Sigmoid colon (tissue), 7 donors: Measurements from ENCODE around the gene NFX1. TPM values are rescaled to one million over a fixed set of nuclear protein-coding genes. Genes with fewer than 3 reads are reported as not detected.
A peak's percentile ranks its signal among the peaks of the same experiment; 100 is the strongest.

Experiments used
- DNase-seq: peaks from one replicate; pipeline ENCODE4 v3.0.0-alpha.2; 2019
- H3K27ac ChIP-seq, 4 donors: fragments of 200-600 bp; sonication (generic); one replicate each; pipeline ENCODE4 v1.5.1; 2016 to 2019; ENCODE audit warnings: mild to moderate bottlenecking in 1 of 4
- H3K27me3 ChIP-seq, 3 donors: fragments of 200-600 bp; sonication (generic); one replicate each; pipeline ENCODE4 v1.5.1; 2019; ENCODE audit warnings: mild to moderate bottlenecking in 1 of 3
- H3K36me3 ChIP-seq, 4 donors: fragments of 200-600 bp; sonication (generic); one replicate each; pipeline ENCODE4 v1.5.1; 2016 to 2019
- H3K4me1 ChIP-seq, 4 donors: fragments of 200-600 bp; sonication (generic); one replicate each; pipeline ENCODE4 v1.5.1; 2017 to 2019
- H3K4me3 ChIP-seq, 4 donors: fragments of 200-600 bp; sonication (generic); one replicate each; pipeline ENCODE4 v1.5.1; 2017 to 2019; ENCODE audit warnings: mild to moderate bottlenecking in 2 of 4, moderate library complexity in 1 of 4
- H3K9me3 ChIP-seq, 4 donors: fragments of 200-600 bp in 3 of 4; sonication (generic) in 3 of 4; one replicate each; pipeline versions ENCODE4 v1.5.1 to v1.6.1; 2013 to 2019
- EP300 ChIP-seq, 4 donors: sonication (generic); formaldehyde crosslinking; IDR thresholded peaks; one replicate each; pipeline ENCODE4 v1.6.1; 2017; ENCODE audit warnings: antibody characterized with exemption in 4 of 4
- POLR2A ChIP-seq, 2 donors: fragments of 450-650 bp; IDR thresholded peaks; one replicate each; pipeline ENCODE4 v1.6.1; 2016; ENCODE audit warnings: antibody characterized with exemption in 2 of 2, mild to moderate bottlenecking in 2 of 2, moderate library complexity in 2 of 2
- POLR2AphosphoS5 ChIP-seq, 4 donors: sonication (generic); formaldehyde crosslinking; IDR thresholded peaks; one replicate each; pipeline ENCODE4 v1.6.1; 2017; ENCODE audit warnings: antibody characterized with exemption in 4 of 4
- WGBS, 2 donors: extraction: QIAGEN DNeasy Blood & Tissue Kit; methylation state at CpG; one replicate each; pipeline ENCODE4 v1.1.7; 2013; 5-methylcytosine and 5-hydroxymethylcytosine counted together
- intact Hi-C: fragments of 100-400 bp; cut with DNase I; formaldehyde crosslinking; loops from one replicate; pipeline ENCODE4 v1.15.1; 2023
- polyA plus RNA-seq, 3 donors: library from polyadenylated mRNA; stranded (reverse); fragments of 200-250 nt; gene quantifications; one replicate each; pipeline ENCODE4 v1.2.3, GENCODE V29; 2013
- total RNA-seq, 4 donors: library from RNA; depleted of rRNA; stranded (reverse); fragments of >200 nt; gene quantifications; one replicate each; pipeline ENCODE4 v1.1.0, GENCODE V29; 2016
- TF ChIP-seq, protein P1 (sequence below), 4 experiments: fragments of 450-650 bp in 3 of 4; fragments of 200-600 bp in 1 of 4; IDR thresholded peaks; one replicate each; pipeline ENCODE4 v1.5.1; 2016 to 2019; ENCODE audit warnings: antibody characterized with exemption in 4 of 4, mild to moderate bottlenecking in 3 of 4, moderate library complexity in 2 of 4
- donor health status: healthy with polysubstance abuse.
- donor health status: Bipolar disorder and iron deficiency.
- donor health status: healthy.

Gene NFX1
- total RNA-seq: 10 to 100 TPM; 34.3 to 40.7 (median 38.6) TPM
- 10 to 100 TPM; 15.7 to 18.6 (median 17.7) TPM for polyA plus RNA-seq

DNA sequence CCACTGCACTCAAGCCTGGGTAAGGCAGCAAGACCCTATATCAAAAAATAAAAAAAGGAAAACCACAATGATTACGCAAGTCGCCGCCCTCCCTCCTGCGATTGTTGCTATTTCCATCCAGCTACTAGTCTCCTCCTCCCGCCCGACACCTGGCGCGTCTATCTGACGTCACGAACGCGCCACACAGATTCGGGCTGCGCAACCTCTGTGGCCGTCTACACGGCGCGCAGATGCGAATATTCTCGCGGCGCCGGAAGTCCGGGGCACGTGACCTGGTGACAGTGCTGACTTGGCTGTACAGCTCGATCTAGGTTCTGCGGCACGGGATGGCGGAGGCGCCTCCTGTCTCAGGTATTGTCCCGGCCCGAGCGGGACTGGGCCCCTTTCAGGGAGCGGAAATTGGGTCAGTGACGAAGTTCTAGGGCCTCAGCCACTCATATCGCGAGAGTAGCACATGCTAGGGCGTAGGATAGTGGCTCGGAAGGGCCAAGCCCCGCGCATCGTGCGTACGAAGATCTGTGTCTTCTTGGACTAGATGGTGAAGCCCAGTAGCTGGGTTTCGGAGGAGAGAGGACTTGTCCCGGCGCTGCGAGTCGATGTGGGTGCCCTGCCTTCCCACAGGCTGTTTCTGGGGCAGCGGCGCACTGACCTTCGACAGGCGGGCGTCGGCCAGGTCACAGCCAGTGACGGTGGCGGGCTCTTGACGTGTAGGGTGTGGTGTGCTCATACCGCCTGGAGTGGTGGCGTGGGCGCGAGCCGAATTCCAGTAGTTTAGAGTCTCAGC is at the start of gene NFX1:
Gene NFX1 (plus strand): TSS at position 270 of the 784 bp plus-strand sequence. CDS start 57 bp downstream, at position 327.
- DNase-seq: peak; percentile 99
- Histone ChIP-seq H3K4me3 (peak within 1 kb of the TSS; percentile 64 to 94 (median 78)), H3K9me3 (no peaks in the 10 kb centered on the region), H3K4me1 (peaks cover 0 to 43% (median 38%) of the 10 kb centered on the region in 4 donors), H3K27me3 (no peaks in the 10 kb centered on the region), H3K27ac (peak within 1 kb of the TSS; percentile 95 to 99 (median 96)), H3K36me3 (peaks cover 1 to 23% (median 5%) of the 10 kb centered on the region in 4 donors)
- peak in 2 of 4 donors; percentile 37 to 86 for TF ChIP-seq EP300 (IDR thresholded peaks at IDR 0.05)
- TF ChIP-seq, protein P1, sequence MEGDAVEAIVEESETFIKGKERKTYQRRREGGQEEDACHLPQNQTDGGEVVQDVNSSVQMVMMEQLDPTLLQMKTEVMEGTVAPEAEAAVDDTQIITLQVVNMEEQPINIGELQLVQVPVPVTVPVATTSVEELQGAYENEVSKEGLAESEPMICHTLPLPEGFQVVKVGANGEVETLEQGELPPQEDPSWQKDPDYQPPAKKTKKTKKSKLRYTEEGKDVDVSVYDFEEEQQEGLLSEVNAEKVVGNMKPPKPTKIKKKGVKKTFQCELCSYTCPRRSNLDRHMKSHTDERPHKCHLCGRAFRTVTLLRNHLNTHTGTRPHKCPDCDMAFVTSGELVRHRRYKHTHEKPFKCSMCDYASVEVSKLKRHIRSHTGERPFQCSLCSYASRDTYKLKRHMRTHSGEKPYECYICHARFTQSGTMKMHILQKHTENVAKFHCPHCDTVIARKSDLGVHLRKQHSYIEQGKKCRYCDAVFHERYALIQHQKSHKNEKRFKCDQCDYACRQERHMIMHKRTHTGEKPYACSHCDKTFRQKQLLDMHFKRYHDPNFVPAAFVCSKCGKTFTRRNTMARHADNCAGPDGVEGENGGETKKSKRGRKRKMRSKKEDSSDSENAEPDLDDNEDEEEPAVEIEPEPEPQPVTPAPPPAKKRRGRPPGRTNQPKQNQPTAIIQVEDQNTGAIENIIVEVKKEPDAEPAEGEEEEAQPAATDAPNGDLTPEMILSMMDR (IDR thresholded peaks at IDR 0.05): no peak
- peak; percentile 95 to 99 (median 96) for TF ChIP-seq POLR2AphosphoS5 (IDR thresholded peaks at IDR 0.05)
- peak; percentile 65 to 92 for TF ChIP-seq POLR2A (IDR thresholded peaks at IDR 0.05)
- WGBS, 2 donors: 0% methylated on average over 63 of the region's 63 CpGs
- intact Hi-C loops: loop anchor here (1.0 kb wide), 2 partner anchors 26 to 39 kb away; partner anchors contain the start of gene BAG1

DNA sequence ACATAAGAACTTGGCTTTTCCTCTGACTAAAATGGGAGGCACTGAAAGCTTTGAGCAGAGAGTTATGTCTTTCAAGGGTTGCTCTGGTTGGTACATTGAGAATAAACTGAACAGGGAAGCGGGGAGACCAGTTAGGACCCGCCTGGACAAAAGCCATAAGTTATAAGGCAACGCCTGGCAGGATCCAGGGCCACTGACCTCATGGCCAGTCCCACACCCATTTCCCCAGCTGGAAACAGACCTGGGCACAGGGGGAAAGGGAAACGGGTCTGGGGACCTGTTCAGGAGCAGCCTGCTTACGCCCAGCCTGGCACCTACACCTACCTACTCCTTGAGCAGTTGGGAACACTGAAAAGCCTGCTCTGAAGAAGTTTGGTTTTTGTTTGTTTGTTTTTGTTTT is 49.0 kb upstream of the NFX1 start:
- 45 to 78% methylated on average over 5 of the region's 5 CpGs for WGBS, 2 donors
- Histone ChIP-seq H3K36me3 (no peaks in the 10 kb centered on the region), H3K9me3 (no peaks in the 10 kb centered on the region), H3K27ac (no peak overlapping the region), H3K4me3 (no peak overlapping the region), H3K27me3 (no peaks in the 10 kb centered on the region), H3K4me1 (no peaks in the 10 kb centered on the region)
- no peak for DNase-seq
- TF ChIP-seq EP300 (IDR thresholded peaks at IDR 0.05) (no peak), POLR2AphosphoS5 (IDR thresholded peaks at IDR 0.05) (no peak), POLR2A (IDR thresholded peaks at IDR 0.05) (no peak)
- TF ChIP-seq, protein P1 (IDR thresholded peaks at IDR 0.05): no peak
- intact Hi-C loops: no loop called here

DNA sequence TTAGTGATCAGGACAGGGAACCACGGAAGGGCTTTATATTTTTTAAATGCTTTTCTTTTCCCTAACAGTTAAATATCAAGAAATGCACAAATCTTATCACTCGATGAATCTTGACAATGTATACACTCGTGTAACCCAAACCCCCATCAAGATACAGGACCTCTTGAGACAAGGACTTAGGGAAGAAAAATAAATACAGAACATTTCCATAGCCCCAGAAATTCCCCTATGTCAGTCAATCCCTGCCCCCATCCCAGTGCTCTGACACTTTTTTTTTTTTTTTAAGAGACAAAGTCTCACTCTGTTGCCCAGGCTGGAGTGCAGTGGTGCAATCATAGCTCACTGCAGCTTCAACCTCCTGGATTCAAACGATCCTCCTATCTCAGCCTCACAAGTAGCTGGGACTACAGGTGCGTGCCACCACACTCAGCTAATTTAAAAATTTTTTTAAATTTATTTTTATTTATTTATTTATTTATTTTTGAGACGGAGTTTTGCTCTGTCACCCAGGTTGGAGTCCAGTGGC is 47.6 kb upstream of the NFX1 start:
- DNase-seq: no peak
- Histone ChIP-seq H3K27ac (no peak overlapping the region), H3K4me1 (no peaks in the 10 kb centered on the region), H3K36me3 (no peaks in the 10 kb centered on the region), H3K27me3 (no peaks in the 10 kb centered on the region), H3K9me3 (no peaks in the 10 kb centered on the region), H3K4me3 (no peak overlapping the region)
- WGBS, 2 donors: 92 to 93% methylated on average over 6 of the region's 6 CpGs
- TF ChIP-seq POLR2A (IDR thresholded peaks at IDR 0.05): no peak
- TF ChIP-seq, protein P1 (IDR thresholded peaks at IDR 0.05): no peak
- no peak for TF ChIP-seq POLR2AphosphoS5 (IDR thresholded peaks at IDR 0.05)
- TF ChIP-seq EP300 (IDR thresholded peaks at IDR 0.05): no peak
- intact Hi-C loops: no loop called here

DNA sequence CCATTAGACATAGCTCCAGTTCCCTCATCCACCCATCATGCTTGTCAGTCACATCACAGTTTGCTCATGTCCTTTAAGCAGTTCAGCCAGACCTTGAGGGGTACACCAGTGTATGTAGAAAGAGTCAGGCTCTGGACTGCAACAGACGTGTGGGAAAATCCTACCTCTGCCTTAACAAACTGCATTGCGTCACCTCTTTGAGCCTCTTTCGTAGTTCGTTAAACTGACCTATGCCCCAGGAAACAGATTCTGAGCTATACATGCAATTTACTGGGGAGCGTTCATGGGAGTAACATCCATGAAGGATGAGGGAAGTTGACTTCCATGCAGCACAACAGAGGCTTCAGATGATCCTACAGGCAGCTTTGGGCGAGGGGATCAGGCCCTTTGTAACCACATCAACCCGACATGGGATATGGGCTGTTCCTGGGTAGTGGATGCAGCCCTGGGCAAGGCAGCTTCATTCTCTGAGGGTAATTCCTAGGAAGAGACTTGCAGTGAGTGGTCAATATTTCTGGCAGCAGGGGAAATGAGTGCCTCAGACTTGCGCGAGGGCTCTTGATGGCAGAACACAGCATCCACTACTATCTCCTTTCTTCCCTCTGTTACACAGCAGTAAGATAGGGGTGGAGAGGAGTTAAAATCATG is 46.1 kb upstream of the NFX1 start:
- peaks cover 0 to 7% (median 3%) of the 10 kb centered on the region in 4 donors for H3K36me3 ChIP-seq
- no peaks in the 10 kb centered on the region for H3K4me1 ChIP-seq
- 52 to 82% methylated on average over 9 of the region's 9 CpGs for WGBS, 2 donors
- intact Hi-C loops: no loop called here
- H3K27ac ChIP-seq: no peak overlapping the region
- no peak overlapping the region for H3K4me3 ChIP-seq
- no peak for TF ChIP-seq EP300 (IDR thresholded peaks at IDR 0.05)
- TF ChIP-seq POLR2AphosphoS5 (IDR thresholded peaks at IDR 0.05): no peak
- TF ChIP-seq, protein P1 (IDR thresholded peaks at IDR 0.05): no peak
- no peaks in the 10 kb centered on the region for H3K27me3 ChIP-seq
- peak; percentile 36 for DNase-seq
- H3K9me3 ChIP-seq: no peaks in the 10 kb centered on the region
